ENCODE measurements around the gene RNF26.

GRCh38 chr11:119384332-119384731, 50.0 kb downstream of the RNF26 start:
- TF ChIP-seq EZH2 (IDR thresholded peaks at IDR 0.05) (no peak), POLR2AphosphoS5 (IDR thresholded peaks at IDR 0.05; ENCODE audit: borderline replicate concordance, low read depth, low read length) (no peak)

Data from SK-N-MC (cell line).